Measurements from ENCODE around the gene ITPK1.

ITPK1 gene

DNA sequence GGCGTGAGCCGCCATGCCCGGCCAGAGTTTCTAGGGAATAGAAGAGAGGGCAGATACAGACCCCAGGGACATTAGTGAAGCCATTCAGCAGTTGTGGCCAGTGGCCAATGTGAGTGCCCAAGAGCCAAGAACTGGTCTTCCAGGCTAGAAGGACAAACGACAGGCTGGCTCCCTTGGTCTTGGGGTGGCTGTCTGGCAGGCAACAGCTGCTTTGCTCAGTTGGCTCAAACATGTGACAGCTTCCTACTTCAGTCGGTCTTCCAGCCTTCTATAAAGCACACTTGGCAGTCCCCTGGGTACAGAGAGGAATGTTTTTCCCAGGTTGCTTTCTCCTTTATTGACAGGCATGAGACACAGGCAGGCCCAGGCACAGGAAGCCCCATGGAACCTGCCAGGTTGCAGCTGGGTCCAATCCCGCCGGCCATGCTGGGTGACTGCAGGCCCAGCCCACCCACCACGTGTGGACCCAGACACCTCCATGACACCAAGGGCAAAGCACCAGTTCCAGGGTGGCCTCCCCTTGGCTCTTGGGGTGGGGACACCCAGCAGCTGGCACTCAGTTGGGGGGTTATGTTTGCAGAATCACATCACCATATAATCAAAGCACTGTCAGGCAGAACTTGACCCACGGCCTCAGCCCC, 177.4 kb downstream of the ITPK1 start:
- no peak for DNase-seq (ENCODE audit: low read depth in 2 of 2)

DNA sequence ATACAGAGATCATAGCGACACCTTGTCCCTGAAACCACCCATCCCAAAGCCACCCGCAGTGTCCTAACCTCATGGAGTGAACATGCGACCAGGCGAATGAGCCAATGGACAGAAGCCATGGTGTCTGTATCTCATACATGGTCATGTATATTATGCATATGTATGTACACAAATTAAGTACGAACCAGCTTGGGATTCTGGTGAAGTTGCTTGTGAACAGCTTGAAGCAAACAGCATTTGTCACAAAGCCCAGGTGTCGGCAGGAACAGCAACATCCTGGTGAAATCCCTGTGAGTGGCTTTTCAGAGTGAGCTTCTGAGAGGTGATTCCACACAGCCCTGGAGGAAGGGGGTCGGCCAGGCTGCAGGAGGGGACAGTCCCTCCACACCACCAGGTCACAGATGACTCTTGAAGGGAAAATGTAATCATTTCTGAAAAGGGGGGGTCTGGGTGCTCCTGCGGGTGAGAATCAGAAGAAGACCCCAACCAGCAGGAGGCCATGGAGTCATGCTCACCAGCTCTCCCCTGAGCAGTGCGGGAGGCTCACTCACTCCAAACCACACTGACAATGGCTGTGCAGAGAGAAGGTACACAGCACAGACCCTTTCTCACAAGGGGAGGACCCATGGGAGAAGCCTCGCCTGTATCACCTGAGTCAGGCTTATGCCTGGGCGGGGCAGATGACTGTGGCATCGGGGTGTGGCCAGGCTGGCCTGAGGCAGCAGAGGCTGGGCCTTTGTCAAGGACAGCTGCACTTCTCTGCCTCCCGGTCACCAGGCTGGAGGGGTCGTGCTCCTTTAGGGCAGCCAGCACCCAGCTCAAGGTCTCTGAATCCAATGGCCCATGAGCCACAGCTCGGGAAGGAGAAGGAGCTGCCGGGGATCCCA, 178.4 kb downstream of the ITPK1 start:
- DNase-seq (ENCODE audit: low read depth in 2 of 2): no peak

DNA sequence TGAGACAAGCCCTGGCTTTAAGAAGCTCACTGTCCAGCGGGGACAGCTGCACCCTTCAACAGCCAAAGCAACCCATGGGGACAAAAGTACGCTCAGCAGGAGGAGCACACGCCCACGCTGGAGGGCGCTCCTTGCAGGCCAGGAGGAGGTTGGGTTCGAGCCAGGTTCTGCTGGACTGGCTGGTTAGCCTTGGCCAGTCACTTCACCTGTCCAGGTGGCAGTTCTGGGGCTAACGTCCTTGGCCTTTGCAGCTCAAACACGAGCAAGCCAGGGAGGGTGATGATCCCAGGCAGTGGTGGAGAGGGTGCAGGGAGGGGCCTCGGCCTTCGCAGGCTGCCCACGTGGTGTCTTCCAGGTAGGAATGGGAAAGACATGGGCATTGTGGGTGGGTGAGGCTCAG, 179.6 kb downstream of the ITPK1 start:
- no peak for DNase-seq (ENCODE audit: low read depth in 2 of 2)

DNA sequence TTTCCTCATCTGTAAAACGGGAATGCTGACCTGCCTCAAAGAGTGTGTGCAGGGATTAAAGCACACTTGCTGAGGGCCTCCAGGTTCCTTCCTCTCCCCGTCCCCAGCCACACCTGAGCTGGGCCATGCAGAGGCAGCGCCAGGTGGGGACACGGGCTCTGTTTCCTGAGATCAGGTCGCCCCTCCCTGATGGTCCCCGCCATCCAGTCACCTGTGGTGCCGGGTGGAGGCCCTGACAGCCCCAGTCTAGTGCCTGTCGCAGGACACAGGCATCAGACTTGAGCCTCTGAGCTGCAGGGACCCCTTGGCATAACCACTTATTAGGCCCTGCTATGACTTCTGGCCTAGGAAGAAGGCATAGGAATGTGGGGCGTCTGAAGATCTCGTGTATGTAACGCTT, 180.3 kb downstream of the ITPK1 start:
- DNase-seq (ENCODE audit: low read depth in 2 of 2): no peak

DNA sequence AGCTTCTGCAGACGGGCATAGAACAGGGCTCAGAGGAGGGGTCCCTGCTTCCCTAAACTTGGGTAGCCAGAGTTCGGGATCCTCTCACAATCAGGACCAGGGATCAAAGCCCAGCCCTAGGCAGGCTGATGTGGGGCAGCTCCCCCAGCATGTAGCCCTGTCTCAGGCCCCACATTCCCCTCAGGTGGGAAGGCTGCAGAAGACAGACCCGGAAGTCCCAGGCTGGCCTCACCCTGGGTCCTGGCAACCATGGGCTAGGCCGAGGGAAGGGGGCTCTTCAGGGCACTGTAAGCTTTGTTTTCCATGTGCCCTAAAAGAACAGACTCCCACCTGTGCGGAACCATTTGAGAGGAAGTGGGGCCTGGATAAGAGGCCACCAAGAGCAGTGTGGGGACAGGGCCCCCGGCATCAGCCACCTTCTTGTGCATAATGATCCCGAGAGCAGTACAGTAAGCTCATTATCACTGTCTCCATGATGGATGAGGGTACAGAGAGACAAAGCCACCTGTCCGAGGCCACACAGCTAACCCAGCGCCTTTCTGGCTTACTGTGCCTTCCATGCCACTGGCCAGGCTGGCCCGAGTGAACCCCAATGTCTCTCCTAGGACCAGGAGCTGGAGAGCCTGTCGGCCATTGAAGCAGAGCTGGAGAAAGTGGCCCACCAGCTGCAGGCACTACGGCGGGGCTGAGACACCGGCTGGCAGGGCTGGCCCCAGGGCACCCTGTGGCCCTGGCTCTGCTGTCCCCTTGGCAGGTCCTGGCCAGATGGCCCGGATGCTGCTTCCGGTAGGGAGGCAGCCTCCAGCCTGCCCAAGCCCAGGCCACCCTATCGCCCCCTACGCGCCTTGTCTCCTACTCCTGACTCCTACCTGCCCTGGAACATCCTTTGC, 181.3 kb downstream of the ITPK1 start:
- no peak for DNase-seq (ENCODE audit: low read depth in 2 of 2)

DNA sequence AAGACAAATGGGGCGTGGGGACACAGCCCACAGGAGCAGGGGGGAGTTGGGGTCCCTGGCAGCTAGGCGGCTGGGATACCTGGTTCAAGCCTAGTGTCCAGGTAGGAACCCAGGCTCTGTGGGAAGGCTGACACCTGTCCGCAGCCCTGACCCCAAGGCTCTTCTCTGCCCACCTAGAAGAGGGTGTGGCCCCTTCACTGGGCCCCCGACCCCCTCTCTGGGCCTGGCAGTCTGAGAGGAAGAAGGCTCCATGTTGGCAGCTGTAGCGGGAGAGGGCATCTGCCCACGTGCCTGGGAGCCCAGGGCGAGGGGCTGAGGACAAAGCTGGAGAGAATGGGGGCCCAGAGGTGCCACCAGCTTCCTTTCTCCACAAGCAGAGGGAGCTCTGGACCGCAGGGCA, 182.2 kb downstream of the ITPK1 start:
- no peak for DNase-seq (ENCODE audit: low read depth in 2 of 2)

DNA sequence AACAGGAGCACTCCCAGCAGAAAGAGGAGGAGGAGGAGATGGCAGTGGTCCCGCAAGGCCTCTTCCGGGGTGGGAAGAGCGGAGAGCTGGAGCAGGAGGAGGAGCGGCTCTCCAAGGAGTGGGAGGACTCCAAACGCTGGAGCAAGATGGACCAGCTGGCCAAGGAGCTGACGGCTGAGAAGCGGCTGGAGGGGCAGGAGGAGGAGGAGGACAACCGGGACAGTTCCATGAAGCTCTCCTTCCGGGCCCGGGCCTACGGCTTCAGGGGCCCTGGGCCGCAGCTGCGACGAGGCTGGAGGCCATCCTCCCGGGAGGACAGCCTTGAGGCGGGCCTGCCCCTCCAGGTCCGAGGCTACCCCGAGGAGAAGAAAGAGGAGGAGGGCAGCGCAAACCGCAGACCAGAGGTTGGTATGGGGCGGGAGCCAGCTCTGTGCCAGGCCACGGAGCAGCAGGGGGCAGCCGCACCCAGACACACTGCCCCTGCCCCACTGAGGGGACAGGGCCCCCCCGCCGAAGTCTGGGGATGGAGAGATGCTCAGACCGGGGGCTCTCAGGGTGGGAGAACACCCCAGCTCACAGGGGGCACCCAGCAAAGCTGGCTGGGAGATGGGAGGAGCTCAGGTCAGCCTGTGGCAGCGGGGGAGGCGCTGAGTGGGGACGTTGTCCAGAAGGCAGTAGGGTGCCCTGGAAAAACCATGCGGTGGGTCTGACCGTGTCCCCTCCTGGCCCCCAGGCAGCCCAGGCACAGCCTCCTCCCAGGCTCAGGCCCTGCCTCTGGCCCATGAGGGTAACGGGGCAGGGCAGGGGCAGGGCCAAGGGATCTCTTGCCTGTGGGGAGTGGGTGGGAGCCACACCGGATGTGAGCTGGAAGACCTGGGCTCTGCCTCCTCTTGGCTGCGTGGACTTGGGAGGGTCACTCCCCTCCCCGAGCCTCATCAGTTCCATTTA, 183.0 kb downstream of the ITPK1 start:
- no peak for DNase-seq (ENCODE audit: low read depth in 2 of 2)

DNA sequence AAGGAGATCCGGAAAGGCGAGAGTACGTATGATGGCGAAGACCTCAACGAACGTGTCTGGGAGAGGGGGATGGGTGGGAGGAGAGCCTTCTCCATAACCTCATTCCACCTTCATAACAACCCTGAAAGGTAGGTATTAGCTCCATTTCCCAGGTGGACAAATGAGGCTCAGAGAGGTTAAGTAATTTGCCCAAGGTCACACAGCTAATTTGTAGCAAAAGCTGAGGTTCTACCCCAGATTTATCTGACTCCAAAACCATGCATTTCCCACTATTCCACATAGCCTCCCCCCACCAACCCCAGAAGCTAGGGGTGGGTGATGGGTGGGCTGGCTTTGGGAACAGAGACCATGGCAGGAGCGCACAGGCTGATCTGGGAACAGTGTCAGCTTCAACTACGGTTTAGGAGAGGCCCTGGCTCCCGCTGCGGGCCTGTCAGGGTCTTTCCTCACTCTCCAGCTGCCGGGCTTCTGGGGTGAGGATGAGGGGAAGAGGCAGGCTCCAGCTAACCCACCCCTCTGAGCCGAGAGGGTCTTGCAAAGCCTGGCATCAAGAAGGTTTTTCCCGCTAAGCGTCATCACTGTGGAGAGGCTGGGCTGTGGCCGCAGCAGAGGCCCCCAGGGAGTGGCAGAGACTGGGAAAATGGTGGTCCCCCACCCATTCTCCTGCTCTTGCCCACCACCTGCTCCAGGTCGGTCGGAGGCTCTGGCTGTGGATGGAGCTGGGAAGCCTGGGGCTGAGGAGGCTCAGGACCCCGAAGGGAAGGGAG, 183.9 kb downstream of the ITPK1 start:
- no peak for DNase-seq (ENCODE audit: low read depth in 2 of 2)

DNA sequence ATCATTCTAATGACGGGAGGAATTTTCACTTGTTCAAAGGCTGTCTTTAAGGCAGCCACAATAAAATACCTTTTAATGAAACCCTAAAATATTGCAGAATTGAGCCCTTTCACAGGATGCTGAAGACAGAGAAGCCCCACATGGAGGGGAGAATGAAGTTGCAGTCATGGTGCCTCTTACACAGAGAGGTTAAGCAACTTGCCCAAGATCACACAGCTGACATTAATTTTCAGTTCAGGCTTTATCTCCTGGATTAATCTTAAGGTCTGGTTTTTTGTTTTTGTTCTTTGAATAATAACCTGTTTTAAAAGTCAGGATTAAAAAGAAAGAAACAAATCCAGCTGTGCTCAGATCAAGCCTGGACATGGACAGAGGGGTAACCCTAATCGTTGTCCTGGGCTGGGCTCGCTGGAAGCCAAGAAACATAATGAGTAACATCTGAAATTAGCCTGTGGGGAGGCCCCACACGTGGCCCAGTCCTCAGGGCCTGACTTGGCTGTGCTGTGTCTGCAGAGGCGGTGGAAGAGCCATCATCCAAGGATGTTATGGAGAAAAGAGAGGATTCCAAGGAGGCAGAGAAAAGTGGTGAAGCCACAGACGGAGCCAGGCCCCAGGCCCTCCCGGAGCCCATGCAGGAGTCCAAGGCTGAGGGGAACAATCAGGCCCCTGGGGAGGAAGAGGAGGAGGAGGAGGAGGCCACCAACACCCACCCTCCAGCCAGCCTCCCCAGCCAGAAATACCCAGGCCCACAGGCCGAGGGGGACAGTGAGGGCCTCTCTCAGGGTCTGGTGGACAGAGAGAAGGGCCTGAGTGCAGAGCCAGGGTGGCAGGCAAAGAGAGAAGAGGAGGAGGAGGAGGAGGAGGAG, 184.8 kb downstream of the ITPK1 start:
- no peak for DNase-seq (ENCODE audit: low read depth in 2 of 2)

DNA sequence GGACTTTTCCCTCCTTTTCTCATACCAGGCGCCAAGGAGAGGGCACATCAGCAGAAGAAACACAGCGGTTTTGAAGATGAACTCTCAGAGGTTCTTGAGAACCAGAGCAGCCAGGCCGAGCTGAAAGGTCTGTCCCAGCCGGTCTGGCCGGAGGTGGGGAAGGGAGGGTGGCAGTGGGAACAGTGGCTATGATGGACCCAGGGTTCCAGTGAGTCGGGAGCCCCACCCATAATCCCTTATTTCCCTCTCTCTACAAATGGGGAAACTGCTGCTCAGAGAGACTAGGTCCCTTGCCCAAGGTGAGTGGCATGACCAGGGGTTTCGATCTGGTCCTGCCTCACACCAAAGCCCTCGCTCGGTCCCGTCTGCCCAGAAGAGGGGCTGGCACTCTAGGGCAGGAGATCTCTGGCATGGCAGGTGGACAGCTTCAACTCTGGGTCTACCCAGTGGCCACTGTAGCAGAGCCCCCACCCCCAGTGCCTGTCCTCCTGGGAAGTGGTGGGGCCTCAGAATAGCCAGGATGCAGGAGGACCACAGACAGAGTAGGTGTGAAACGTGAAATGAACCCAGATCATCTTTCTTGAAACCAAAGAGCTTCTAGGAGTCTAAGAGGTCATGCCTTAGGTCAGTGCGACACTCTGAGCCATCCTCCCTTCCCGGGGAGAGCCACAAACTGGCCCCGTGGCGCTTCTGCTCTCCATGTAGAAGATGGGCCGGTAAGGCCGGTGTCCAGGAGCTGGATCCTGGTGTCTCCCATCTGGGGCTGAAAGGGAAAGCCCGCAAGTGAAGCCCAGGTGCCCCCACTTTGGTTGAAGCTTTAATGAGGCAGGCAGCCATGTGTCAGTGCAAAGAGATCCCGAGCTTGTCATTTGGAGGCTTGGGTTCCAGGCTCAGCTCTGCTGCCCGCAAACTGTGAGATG, 185.8 kb downstream of the ITPK1 start:
- DNase-seq (ENCODE audit: low read depth in 2 of 2): no peak

DNA sequence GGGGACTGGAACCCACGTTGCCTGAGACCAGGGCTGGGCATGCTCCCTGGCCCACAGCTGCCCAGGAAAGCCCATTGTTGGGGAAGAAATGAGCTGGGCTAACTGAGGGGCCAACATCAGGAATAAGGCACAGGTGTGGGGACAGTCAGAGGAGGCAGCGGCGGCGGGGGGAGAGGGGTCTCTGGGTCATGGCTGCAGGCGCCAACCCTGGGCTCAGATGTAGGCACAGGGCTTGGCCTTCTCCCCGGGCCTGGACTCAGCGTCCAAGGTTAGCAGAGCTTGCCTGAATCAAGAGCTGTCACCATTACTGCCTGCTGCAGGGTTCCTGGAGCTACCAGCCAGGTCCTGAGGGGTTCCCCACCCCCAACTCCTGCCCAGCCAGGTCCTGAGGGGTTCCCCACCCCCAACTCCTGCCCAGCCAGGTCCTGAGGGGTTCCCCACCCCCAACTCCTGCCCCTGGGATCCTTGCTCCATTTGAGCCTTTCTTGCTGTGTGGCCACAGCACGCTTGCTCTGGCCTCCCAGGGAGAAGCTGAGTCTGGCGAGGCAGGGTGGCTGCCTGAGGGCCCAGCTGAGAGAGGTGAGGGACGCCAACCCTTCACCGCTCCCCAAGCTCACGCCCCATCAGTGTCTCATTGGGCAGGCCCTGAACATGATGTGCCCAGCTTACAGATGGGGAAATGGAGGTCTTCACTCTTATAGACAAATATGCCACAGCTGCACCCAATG, 186.6 kb downstream of the ITPK1 start:
- no peak for DNase-seq (ENCODE audit: low read depth in 2 of 2)

DNA sequence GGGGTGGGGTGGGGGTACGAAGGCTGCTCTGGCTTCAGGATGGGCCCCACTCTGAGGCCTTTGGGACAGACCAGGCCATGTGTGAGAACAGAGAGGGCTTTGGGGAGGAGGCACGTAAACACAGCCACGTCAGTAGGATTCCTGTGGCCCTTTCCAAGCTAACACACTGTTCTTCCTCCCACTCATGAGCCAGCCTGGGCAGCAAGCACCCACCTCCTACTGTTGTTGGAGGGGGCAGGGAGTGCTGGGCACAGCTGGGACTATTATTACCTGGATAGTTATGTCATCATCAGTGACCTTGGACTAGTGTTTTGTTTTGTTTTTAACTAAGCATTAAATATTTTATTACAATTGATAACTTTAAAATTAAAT, 187.5 kb downstream of the ITPK1 start:
- no peak for DNase-seq (ENCODE audit: low read depth in 2 of 2)

DNA sequence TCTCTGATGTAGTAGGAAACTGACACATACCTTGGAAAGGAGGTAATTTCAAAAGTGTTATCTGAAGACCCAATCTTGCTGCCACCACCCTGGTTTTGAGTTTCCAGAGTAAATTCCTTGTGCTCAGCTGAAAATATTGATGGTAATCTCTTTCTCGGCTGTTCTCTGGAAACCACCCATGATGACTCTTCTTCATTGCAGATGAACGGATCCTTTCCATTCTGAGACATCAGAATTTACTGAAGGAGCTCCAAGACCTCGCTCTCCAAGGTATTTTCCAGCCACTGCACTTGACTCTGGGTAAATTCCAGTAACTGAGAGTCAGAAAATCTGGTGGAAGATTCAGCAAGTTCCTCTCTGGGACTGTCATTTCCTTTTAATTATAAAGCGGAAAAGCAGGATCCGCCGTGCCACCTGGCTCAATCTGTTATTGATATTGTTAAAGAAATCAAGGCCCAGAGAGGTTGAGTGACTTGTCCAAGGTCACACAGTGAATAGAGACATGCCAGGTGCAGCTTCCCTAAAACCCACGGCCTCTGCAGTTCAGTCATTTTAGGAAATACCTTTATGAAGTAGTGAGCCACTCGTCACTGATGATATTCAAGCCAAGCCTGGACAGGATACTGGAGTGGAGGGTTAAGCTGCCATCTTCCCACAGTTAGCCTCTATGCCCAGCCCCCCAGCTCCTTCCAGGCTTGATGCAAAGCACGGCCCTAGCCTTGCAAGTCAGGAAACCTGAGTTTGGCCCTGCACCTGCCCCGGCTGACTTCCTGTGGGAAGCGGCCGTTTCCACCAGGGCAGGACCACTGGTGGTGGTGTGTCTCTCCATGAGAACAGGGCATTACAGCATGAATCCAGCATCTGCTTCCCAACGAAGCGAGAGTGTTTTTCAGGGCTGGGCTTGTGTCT, 188.1 kb downstream of the ITPK1 start:
- no peak for DNase-seq (ENCODE audit: low read depth in 2 of 2)

DNA sequence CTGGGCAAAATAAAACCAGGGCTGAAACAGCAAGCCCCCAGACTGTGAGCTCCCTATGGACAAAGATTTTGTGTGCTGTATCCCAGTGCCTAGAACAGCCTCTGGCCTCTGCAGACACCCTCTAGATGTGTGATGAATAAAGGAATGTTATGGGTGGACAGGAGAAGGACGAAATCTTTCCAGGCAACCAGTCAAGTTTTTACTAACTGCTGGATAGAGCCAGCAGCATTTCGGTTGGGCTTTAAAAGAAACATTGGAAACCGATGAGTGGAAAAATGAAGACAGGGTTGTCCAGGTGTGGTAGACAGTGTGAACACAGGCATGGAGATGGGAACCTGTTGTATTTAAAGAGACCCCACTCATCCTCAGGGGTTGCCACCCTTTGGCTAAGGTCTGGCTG, 188.8 kb downstream of the ITPK1 start:
- no peak for DNase-seq (ENCODE audit: low read depth in 2 of 2)

DNA sequence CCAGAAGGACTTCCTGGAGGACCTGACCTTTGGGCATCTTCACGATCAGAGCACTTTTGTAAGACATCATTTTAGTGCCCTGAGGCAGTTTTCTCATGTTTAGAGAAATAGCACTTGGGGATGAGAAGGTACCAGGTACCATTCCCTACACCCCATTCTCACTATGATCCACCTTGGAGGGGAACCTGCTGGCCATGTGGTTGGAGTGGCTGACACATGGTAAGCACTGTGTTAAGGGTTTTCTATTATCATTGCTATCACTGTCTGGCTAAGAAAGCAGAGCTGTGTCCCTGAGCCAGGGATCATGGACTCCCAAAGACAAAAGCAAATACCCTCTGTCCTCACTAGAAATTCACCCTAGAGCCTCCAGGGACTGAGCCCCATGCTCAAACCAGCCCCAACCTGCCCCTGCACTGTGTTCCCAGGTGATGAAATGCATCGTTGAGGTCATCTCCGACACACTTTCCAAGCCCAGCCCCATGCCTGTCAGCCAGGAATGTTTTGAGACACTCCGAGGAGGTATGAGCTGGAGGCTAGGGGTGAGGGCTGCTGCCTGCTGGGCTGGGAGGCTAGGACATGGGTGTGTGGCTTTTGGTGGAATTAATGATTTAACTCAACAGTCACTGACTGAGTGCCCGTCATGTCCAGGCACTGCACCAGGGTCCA, 189.4 kb downstream of the ITPK1 start:
- no peak for DNase-seq (ENCODE audit: low read depth in 2 of 2)

DNA sequence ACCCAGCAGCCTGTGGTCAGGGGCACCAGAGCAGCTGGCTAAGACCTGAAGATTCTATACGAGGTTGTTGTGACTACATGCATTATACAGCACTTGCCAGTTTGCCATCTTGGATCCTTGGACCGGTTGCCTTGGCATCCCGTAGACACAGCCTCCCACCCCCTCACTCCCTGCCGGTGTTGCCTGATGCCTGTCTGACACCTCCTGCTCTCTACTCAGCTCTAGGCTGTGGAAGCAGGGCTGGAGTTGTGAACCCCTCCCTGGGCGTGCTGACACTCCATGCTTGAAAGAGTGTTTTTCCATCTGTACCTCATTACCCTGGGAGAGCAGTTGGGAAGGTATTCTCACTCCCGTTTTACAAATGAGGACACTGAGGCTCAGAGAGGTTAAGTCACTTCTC, 190.3 kb downstream of the ITPK1 start:
- DNase-seq (ENCODE audit: low read depth in 2 of 2): no peak
